GM23338 (cell line): Measurements from ENCODE around the gene RPGRIP1. TPM values are rescaled to one million over a fixed set of nuclear protein-coding genes. Genes with fewer than 3 reads are reported as not detected.

Experiments
- ATAC-seq: fragments of 200-7000 bp; cut with Tn5 transposase; 3 replicates; pipeline ENCODE4 v1.9.1; 2020
- DNase-seq: peaks from one replicate; pipeline ENCODE4 v3.0.0-alpha.2; 2015; ENCODE audit warnings: low spot score
- H2AFZ ChIP-seq: fragments of 200-600 bp; sonication (generic); 2 replicates; pipeline ENCODE4 v1.8.0; 2016; ENCODE audit warnings: antibody characterized with exemption, mild to moderate bottlenecking, moderate library complexity
- H3F3A ChIP-seq: fragments of 200-600 bp; sonication (generic); replicated peaks from 2 replicates; pipeline ENCODE4 v1.8.0; 2017; ENCODE audit warnings: antibody characterized with exemption, mixed run types, low read depth
- H3K27ac ChIP-seq: fragments of 200-600 bp; sonication (generic); 2 replicates; pipeline ENCODE4 v1.6.1; 2016; ENCODE audit warnings: low read depth
- H3K27me3 ChIP-seq: fragments of 200-600 bp; sonication (generic); 2 replicates; pipeline ENCODE4 v1.8.0; 2016; ENCODE audit warnings: mild to moderate bottlenecking, mixed run types, moderate library complexity; ENCODE audit not compliant: insufficient read depth
- H3K36me3 ChIP-seq: fragments of 200-600 bp; sonication (generic); 2 replicates; pipeline ENCODE4 v1.8.0; 2016; ENCODE audit warnings: mild to moderate bottlenecking; ENCODE audit not compliant: insufficient read depth
- H3K4me1 ChIP-seq: fragments of 200-600 bp; sonication (generic); 2 replicates; pipeline ENCODE4 v1.8.0; 2016; ENCODE audit warnings: mild to moderate bottlenecking, moderate library complexity; ENCODE audit not compliant: insufficient read depth
- H3K4me2 ChIP-seq: fragments of 200-600 bp; sonication (generic); 2 replicates; pipeline ENCODE4 v1.7.1; 2017; ENCODE audit warnings: mixed run types
- H3K4me3 ChIP-seq: fragments of 200-600 bp; sonication (generic); 2 replicates; pipeline ENCODE4 v1.6.1; 2016; ENCODE audit warnings: mixed run types
- H3K79me2 ChIP-seq: fragments of 200-600 bp; sonication (generic); replicated peaks from 2 replicates; pipeline ENCODE4 v1.8.0; 2017; ENCODE audit warnings: mild to moderate bottlenecking; ENCODE audit not compliant: insufficient read depth
- H3K9me2 ChIP-seq: fragments of 200-600 bp; sonication (generic); 2 replicates; pipeline ENCODE4 v1.8.0; 2017; ENCODE audit not compliant: insufficient read depth
- H4K20me1 ChIP-seq: fragments of 200-600 bp; sonication (generic); replicated peaks from 2 replicates; pipeline ENCODE4 v1.8.0; 2017; ENCODE audit warnings: mild to moderate bottlenecking; ENCODE audit not compliant: insufficient read depth
- H3K27ac Mint-ChIP-seq: 2 replicates; pipeline ENCODE4 v1.8.0; 2020; ENCODE audit warnings: inconsistent platforms, mild to moderate bottlenecking, moderate library complexity, mixed read lengths
- H3K27me3 Mint-ChIP-seq: 3 replicates; pipeline ENCODE4 v1.8.0; 2022; ENCODE audit warnings: low read depth, mild to moderate bottlenecking, moderate library complexity, mixed read lengths, inconsistent platforms; ENCODE audit not compliant: insufficient read depth, poor library complexity
- H3K36me3 Mint-ChIP-seq: 3 replicates; pipeline ENCODE4 v1.8.0; 2021; ENCODE audit warnings: low read depth, mild to moderate bottlenecking, inconsistent platforms, moderate library complexity, mixed read lengths
- H3K4me1 Mint-ChIP-seq: 3 replicates; pipeline ENCODE4 v1.8.0; 2020; ENCODE audit warnings: mild to moderate bottlenecking, inconsistent platforms, mixed read lengths
- H3K4me3 Mint-ChIP-seq: 3 replicates; pipeline ENCODE4 v1.8.0; 2021; ENCODE audit warnings: moderate library complexity, mild to moderate bottlenecking, inconsistent platforms, mixed read lengths
- H3K9me3 Mint-ChIP-seq: 3 replicates; pipeline ENCODE4 v1.8.0; 2020; ENCODE audit warnings: moderate library complexity, mild to moderate bottlenecking, inconsistent platforms, mixed read lengths
- CREB1 ChIP-seq: fragments of 250-450 bp; sonication (Bioruptor Pico); IDR thresholded peaks from 2 replicates; pipeline ENCODE4 v1.5.0; 2020; ENCODE audit warnings: low read depth, mild to moderate bottlenecking, moderate library complexity
- EZH2 ChIP-seq: fragments of 200-600 bp; sonication (generic); IDR thresholded peaks from one replicate; pipeline ENCODE4 v1.8.0; 2017; ENCODE audit warnings: antibody characterized with exemption, mild to moderate bottlenecking, low read depth; ENCODE audit not compliant: unreplicated experiment
- EZH2phosphoT487 ChIP-seq: fragments of 200-600 bp; sonication (generic); IDR thresholded peaks from one replicate; pipeline ENCODE4 v1.8.1; 2018; ENCODE audit warnings: antibody characterized with exemption; ENCODE audit not compliant: unreplicated experiment
- JUNB ChIP-seq: IDR thresholded peaks from one replicate; pipeline ENCODE4 v1.6.1; 2016; ENCODE audit warnings: antibody characterized with exemption; ENCODE audit not compliant: unreplicated experiment
- NANOG ChIP-seq: IDR thresholded peaks from 2 replicates; pipeline ENCODE4 v1.6.1; 2016; ENCODE audit warnings: antibody characterized with exemption, borderline replicate concordance
- POLR2AphosphoS5 ChIP-seq: IDR thresholded peaks from 2 replicates; pipeline ENCODE4 v1.6.1; 2016; ENCODE audit warnings: antibody characterized with exemption, low read depth
- REST ChIP-seq: IDR thresholded peaks from one replicate; pipeline ENCODE4 v1.6.1; 2018; ENCODE audit warnings: antibody characterized with exemption; ENCODE audit not compliant: unreplicated experiment
- STAT1 ChIP-seq: IDR thresholded peaks from one replicate; pipeline ENCODE4 v1.6.1; 2016; ENCODE audit warnings: antibody characterized with exemption; ENCODE audit not compliant: unreplicated experiment
- ZNF114 ChIP-seq: fragments of 250-450 bp; sonication (Bioruptor Pico); IDR thresholded peaks from 2 replicates; pipeline ENCODE4 v1.5.0; 2020; ENCODE audit warnings: mild to moderate bottlenecking, moderate library complexity
- ZNF331 ChIP-seq: fragments of 250-450 bp; sonication (Bioruptor Pico); IDR thresholded peaks from 2 replicates; pipeline ENCODE4 v1.5.0; 2020; ENCODE audit warnings: low read depth, mild to moderate bottlenecking, moderate library complexity
- ZNF462 ChIP-seq: fragments of 250-450 bp; sonication (Bioruptor Pico); IDR thresholded peaks from 2 replicates; pipeline ENCODE4 v1.5.0; 2020; ENCODE audit warnings: mild to moderate bottlenecking, moderate library complexity
- polyA plus RNA-seq: library from polyadenylated mRNA; unstranded; fragments of >200 nt; fragmentation: Nextera tagmentation; extraction: Ambion mirVana; gene quantifications from 2 replicates; pipeline ENCODE4 v1.2.1, GENCODE V29; 2016
- total RNA-seq: library from RNA; depleted of rRNA; stranded (reverse); fragments of >200 nt; shearing (Covaris generic); gene quantifications from 2 replicates; pipeline ENCODE4 v1.2.3, GENCODE V29; 2014
- TF ChIP-seq, protein P1 (sequence below), 2 experiments: fragments of 200-600 bp in 1 of 2; sonication (generic) in 1 of 2; conservative IDR thresholded peaks; 2 replicates each; pipeline versions ENCODE4 v1.5.1 to v1.6.1; 2016 to 2017; ENCODE audit warnings: antibody characterized with exemption in 2 of 2, low read depth in 2 of 2, mild to moderate bottlenecking in 2 of 2, moderate library complexity in 1 of 2
- TF ChIP-seq, protein P2 (sequence below): IDR thresholded peaks from 2 replicates; pipeline ENCODE4 v1.6.1; 2016; ENCODE audit warnings: antibody characterized with exemption

The RPGRIP1 gene
- total and polyA plus RNA-seq, 2 experiments from 2014 or later = 0.24 to 1.6 TPM

DNA sequence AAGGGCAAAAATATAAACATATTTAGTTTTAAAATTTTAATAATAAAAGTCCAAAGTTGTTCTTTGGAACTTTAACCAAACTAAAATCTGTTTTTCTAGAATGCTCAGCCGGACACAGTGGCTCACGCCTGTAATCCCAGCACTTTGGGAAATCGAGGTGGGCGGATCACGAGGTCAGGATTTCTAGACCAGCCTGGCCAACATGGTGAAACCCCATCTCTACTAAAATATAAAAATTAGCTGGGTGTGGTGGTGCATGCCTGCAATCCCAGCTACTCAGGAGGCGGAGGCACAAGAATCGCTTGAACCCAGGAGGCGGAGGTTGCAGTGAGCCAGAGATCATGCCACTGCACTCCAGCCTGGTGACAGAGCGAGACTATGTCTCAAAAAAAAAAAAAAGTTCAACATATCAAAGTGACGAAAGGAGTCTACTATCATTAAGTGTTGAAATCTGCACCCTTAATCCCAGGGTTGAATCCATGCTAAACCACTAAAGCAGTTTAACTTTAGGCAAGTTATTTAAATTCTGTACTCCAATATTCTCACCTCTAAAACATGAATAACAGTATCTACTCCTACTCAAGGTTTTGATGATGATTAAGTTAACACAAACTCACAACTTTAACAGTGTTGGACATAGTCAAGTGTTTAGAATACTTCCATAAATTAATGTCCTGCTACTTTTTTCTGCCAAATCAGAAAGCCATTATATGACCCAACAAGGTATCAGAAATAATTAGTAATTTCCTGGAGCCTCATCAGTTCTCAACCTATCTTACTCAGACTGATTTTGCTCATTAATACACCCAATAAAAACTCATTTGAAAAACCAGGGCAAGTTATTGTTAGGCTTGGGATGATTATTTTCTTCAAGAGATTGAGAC, 21.6 kb upstream of the RPGRIP1 start:
- Histone ChIP-seq H3K4me3 (peak overlapping the region; percentile 19; the same call in 1 of the 2 replicates), H3F3A (peaks cover 26% of the 10 kb centered on the region), H3K4me2 (peak overlapping the region; percentile 65), H3K4me1 (peaks cover 18% of the 10 kb centered on the region; the same call in 1 of the 2 replicates), H3K27ac (peak overlapping the region; percentile 24; the same call in 1 of the 2 replicates), H3K9me2 (no peaks in the 10 kb centered on the region), H3K36me3 (peaks cover 77% of the 10 kb centered on the region), H4K20me1 (peaks cover 87% of the 10 kb centered on the region), H2AFZ (no peak overlapping the region), H3K79me2 (peaks cover 100% of the 10 kb centered on the region), H3K27me3 (no peaks in the 10 kb centered on the region)
- H3K4me1 Mint-ChIP-seq = peaks cover 54% of the 10 kb centered on the region
- ATAC-seq (no peak), DNase-seq (no peak)
- TF ChIP-seq CREB1 = no peak
- TF ChIP-seq, protein P1, sequence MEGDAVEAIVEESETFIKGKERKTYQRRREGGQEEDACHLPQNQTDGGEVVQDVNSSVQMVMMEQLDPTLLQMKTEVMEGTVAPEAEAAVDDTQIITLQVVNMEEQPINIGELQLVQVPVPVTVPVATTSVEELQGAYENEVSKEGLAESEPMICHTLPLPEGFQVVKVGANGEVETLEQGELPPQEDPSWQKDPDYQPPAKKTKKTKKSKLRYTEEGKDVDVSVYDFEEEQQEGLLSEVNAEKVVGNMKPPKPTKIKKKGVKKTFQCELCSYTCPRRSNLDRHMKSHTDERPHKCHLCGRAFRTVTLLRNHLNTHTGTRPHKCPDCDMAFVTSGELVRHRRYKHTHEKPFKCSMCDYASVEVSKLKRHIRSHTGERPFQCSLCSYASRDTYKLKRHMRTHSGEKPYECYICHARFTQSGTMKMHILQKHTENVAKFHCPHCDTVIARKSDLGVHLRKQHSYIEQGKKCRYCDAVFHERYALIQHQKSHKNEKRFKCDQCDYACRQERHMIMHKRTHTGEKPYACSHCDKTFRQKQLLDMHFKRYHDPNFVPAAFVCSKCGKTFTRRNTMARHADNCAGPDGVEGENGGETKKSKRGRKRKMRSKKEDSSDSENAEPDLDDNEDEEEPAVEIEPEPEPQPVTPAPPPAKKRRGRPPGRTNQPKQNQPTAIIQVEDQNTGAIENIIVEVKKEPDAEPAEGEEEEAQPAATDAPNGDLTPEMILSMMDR (conservative IDR thresholded peaks at IDR 0.05; ENCODE audit: low read depth in 2 of 2) = no peak
- no peak for TF ChIP-seq POLR2AphosphoS5
- TF ChIP-seq STAT1 = no peak
- TF ChIP-seq EZH2 = no peak
- TF ChIP-seq ZNF331 (CRISPR knock-in tag) = no peak
- no peak for TF ChIP-seq REST
- TF ChIP-seq ZNF114 (CRISPR knock-in tag) = no peak
- TF ChIP-seq, protein P2, sequence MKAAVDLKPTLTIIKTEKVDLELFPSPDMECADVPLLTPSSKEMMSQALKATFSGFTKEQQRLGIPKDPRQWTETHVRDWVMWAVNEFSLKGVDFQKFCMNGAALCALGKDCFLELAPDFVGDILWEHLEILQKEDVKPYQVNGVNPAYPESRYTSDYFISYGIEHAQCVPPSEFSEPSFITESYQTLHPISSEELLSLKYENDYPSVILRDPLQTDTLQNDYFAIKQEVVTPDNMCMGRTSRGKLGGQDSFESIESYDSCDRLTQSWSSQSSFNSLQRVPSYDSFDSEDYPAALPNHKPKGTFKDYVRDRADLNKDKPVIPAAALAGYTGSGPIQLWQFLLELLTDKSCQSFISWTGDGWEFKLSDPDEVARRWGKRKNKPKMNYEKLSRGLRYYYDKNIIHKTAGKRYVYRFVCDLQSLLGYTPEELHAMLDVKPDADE = no peak
- TF ChIP-seq EZH2phosphoT487 = no peak
- TF ChIP-seq JUNB = no peak
- no peak for TF ChIP-seq NANOG
- TF ChIP-seq ZNF462 (CRISPR knock-in tag) = no peak
- H3K9me3 Mint-ChIP-seq = no peaks in the 10 kb centered on the region
- peaks cover 96% of the 10 kb centered on the region for H3K36me3 Mint-ChIP-seq
- H3K4me3 Mint-ChIP-seq = peak overlapping the region; percentile 49; the same call in 2 of the 3 replicates
- H3K27ac Mint-ChIP-seq = no peak overlapping the region; the same call in 1 of the 2 replicates
- peaks cover 17% of the 10 kb centered on the region for H3K27me3 Mint-ChIP-seq
